NCI-H774 (cell line): ENCODE results near the gene ELFN1.

ENCODE experiments used
- DNase-seq: peaks from one replicate; lab custom pipeline; 2025; lab: John Stamatoyannopoulos, UW

The ELFN1 gene

DNA sequence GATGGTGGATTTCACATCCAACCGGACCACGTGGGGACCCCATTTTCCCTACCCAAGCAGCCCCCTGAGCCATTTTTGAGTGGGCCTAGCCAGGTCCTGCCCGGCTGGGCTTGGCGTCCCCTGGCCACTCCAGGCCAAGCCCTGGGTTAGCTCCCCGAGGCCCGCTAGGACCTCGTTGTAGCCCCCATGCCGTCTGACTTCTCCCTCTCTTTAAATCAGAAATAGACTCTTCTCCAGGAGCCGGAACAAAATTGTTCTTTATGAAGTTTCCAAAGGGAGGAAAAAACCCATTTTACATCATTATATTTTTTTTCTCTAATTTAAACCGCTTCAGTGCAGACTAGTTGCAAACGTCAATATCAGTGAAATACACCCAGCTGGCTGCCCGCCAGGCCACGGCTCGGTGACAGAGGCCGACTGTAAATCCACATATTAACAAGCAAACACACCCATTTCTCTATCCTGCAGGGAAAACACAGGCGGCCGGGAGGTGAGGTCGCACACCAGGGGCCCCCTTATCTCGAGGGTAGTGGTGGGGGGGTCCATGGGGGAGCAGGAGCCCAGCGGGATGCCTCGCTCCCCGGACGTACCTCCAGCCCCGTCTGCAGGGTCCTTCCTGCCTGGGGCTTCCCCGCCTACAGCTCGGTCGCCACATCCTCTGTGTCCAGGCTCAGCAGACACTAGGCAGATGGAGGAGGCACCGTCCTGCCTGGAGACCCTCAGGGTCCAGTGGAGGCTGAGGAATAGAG lies 72.7 kb downstream of the ELFN1 start:
- peak; percentile 3 for DNase-seq

DNA sequence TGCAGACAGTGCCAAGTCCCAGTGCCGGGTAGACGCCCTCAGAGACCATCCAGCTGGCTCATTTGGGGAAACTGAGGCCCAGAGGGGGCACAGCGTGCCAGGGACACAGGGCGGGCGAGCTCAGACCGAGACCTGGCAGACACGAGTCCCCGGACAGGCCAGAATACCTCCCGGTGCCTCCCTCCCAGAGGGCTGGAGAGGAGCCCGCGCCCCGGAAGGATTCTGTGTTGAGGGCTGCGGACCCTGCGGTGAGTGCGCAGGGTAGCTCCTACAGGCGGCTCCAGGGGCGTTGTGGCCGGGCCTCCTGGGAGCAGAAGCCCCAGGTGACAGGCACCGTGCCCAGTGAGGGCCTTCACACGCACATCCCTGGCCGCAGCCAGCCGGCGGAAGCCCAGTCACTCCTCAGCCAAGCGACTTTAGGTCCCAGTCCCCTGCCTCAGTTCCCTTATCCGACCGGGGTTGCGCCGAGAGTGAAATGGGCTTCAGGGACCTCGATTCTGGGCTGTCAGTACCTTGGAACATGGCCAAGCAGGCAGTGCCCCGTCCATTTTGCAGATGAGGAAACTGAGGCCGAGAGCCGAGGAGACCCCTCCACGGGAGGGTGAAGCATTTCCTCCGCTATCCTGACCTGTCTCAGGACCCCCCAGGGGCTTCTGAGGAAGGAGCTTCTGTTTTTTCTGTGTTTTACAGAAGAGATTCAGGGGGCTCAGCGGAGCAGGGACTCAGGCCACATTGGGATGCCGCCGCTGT lies 73.6 kb downstream of the ELFN1 start:
- DNase-seq, result no peak

DNA sequence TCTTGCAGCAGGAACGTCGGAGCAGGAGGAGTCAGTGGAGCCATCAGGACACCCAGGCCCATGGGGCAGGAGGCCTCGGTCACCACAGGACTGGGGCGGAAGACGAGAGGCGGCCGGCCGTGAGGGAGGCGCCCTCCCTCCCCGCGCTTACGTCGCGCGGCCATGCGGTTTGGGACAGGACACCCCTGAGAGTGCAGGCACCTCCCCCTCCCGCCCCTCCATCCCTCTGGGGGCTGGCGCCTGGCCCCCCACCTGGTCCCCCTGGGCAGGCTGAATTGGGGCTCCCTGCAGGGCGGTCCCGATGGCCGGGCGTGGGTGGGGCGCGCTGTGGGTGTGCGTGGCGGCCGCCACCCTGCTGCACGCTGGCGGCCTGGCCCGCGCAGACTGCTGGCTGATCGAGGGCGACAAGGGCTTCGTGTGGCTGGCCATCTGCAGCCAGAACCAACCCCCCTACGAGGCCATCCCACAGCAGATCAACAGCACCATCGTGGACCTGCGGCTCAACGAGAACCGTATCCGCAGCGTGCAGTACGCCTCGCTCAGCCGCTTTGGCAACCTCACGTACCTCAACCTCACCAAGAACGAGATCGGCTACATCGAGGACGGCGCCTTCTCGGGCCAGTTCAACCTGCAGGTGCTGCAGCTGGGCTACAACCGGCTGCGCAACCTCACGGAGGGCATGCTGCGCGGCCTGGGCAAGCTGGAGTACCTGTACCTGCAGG lies 74.4 kb downstream of the ELFN1 start:
- DNase-seq, result no peak

DNA sequence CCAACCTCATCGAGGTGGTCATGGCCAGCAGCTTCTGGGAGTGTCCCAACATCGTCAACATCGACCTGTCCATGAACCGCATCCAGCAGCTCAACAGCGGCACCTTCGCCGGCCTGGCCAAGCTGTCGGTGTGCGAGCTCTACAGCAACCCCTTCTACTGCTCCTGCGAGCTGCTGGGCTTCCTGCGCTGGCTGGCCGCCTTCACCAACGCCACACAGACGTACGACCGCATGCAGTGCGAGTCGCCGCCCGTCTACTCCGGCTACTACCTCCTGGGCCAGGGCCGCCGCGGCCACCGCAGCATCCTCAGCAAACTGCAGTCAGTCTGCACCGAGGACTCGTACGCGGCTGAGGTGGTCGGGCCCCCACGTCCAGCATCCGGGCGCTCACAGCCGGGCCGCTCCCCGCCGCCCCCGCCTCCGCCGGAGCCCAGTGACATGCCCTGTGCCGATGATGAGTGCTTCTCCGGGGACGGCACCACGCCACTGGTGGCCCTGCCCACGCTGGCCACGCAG lies 75.0 kb downstream of the ELFN1 start:
- DNase-seq, result no peak

DNA sequence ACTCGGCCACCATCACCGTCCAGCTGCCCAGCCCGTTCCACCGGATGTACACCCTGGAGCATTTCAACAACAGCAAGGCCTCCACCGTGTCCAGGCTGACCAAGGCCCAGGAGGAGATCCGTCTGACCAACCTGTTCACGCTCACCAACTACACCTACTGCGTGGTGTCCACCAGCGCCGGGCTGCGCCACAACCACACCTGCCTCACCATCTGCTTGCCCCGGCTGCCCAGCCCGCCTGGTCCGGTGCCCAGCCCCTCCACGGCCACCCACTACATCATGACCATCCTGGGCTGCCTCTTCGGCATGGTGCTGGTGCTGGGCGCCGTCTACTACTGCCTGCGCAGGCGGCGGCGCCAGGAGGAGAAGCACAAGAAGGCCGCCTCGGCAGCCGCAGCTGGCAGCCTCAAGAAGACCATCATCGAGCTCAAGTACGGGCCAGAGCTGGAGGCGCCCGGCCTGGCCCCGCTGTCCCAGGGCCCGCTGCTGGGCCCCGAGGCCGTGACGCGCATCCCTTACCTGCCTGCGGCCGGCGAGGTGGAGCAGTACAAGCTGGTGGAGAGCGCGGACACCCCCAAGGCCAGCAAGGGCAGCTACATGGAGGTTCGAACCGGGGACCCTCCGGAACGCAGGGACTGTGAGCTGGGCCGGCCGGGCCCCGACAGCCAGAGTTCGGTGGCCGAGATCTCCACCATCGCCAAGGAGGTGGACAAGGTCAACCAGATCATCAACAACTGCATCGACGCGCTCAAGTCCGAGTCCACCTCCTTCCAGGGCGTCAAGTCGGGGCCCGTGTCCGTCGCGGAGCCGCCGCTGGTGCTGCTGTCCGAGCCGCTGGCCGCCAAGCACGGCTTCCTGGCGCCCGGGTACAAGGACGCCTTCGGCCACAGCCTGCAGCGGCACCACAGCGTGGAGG lies 75.8 kb downstream of the ELFN1 start:
- DNase-seq, result no peak

DNA sequence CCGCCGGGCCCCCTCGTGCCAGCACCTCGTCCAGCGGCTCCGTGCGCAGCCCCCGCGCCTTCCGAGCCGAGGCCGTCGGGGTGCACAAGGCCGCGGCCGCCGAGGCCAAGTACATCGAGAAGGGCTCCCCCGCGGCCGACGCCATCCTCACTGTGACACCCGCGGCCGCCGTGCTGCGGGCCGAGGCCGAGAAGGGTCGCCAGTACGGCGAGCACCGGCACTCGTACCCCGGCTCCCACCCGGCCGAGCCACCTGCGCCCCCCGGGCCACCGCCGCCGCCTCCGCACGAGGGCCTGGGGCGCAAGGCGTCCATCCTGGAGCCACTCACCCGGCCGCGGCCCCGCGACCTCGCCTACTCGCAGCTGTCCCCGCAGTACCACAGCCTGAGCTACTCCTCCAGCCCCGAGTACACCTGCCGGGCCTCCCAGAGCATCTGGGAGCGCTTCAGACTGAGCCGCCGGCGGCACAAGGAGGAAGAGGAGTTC lies 76.5 kb downstream of the ELFN1 start:
- DNase-seq, result no peak

DNA sequence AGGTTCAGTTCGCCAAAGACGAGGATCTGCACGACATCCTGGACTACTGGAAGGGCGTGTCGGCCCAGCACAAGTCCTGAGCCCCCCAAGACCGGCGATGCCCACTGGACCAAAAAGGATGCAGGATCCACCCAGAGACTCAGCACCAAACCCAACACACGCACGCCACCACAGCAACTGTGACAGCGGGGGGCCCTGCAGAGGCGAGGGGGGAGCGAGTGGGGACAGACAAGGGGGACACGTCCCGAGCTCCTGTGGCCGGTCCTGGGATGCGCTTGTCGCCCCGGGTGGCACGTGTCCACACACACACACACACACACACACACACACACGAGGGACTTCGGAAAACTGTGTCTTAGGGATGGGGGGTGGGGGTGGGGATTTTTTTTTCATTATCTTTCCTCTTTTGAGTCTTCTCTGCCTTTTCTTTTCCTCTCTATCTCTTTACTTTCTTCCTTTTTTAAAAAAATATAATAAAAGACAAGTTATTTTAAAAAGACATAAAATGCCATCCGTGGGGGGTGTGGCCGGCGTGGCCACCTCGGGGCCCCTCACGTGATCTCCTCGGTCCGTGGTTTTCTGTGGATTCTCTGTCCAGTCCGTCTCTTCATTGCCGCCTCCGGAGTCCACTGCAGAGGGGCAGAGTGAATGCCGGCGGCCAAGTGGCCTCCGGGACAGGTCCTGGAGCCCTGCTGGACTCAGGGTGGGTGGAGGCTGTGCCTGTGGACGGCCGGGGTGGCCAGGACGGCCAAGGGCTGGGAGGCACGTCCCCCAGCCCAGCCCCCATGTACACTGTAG lies 77.1 kb downstream of the ELFN1 start:
- DNase-seq, result no peak

DNA sequence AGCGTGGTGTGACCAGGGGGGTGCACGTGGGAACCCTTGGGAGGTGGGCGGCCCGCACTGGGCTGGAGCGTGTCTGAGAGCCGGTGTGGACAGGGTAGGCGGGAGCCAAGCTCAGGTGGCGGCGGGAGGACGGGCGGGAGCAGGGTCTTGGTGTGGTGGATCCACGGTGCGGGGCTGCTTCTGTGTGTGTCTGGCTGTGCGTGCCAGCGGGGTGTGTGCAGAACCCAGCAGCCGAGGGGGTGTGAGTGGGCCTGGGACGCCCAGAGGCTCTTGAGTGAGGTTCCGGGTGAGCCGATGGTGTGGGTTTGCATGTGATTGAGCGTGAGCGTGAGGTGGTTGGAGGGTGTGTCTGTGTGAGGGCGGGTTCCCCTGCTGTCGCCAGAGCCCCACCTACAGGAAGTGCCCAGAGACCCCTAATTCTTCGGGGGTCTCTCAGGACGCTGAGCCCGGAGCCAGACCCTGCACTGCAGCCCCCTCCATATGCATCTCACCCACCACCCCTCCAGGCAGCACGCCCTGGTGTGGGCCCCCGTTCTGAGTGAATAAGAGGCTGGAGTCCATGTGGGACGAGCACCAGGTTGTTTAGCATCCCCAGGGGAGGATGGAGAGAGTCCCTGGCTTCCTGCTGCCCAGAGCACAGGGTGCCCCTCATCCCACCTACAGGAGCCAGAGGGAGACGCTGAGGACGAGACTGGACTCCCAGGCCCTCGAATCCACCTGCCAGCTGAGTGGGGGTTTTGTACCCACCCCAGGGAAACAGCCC lies 78.2 kb downstream of the ELFN1 start:
- no peak for DNase-seq

DNA sequence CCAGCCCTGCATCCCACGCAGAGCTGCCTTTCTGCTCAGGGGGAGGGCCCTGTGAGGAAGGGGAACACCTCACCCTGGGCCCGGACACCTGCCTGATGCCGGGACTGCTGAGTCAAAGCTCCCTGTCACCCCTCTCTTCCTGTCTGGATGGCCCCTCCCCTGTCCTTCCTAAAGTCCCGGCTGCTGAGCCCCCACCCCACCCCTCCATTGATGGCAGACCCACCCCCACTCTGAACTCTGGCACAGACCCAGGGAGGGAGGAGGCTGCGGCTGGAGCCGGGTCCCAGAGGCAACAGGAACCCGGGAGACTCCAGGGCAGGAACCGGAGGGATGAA lies 78.7 kb downstream of the ELFN1 start:
- DNase-seq, result no peak

DNA sequence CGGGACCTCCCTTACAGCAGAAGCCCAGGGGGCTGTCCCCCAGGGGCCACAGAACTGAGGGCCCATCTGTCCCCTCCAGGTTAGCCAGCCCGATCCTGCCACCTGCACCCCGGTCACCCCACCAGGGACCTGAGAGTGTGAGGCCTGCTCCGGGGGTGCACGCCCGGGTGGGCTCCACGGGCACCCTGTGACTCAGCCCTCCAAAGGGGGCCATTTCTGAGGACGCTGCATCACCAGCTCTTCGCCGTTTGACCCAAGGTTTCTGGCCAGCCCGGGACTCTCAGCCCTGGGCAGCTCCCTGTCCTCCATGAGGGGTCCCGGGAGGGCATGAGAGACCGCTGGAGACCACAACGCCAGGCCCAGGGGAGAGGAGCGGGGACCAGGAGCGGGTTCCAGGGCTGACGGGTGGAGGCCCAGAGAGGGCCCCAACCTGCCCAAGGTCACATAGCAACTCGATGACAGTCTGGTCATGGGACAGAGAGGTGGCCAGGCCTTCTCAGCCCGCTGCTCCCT lies 79.3 kb downstream of the ELFN1 start:
- DNase-seq, result no peak

DNA sequence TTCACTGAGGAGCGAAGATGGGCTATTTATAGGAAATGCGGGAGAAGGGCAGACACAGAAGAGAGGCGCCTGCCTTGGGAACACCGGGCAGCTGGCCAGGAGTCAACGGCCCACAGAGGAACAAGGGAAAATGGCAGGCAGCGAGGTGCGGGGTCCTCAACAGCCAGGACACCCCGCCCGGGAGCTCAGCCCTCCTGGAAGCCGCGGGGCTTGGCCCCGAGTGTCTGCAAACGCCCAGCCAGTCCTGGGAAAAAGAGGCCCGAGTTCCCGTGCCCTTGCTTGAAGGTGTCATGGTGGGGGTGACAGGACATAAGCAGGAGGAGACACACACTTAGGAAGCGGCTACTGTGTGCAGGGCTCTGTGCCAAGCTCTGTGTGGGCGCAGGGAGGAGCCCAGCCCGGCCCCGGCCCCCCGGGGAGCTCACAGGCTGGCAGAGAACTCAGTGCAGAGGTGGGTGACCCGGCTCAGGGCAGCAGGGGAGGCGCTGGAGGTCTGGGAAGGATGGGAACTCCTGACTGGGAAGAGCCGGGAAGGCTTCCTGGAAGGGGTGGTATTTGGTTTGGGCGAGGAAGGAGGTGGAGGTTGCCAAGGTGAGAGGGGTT lies 79.9 kb downstream of the ELFN1 start:
- no peak for DNase-seq

DNA sequence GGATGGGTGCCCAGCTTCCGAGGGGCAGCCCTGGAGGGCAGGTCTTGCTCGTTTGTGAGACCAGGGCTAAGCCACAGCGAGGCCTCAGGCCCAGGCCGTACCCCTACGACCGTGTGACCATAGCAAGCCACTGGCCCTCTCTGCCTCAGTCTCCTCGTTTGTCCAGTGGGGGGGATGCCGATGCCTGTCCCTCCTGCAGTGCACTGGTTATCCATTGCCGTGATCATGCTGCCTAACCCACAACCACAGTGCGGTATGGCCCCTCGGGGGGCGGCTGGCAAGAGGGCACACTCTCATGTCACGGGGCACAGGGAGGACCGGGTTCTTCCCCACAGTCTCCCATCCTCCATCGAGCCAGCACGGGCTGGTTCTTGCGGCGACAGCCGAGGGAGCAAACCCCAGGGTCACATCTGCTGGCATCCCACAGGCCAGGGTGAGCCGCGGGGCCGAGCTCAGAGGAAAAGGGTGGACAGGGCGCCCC lies 80.5 kb downstream of the ELFN1 start:
- DNase-seq, result no peak

DNA sequence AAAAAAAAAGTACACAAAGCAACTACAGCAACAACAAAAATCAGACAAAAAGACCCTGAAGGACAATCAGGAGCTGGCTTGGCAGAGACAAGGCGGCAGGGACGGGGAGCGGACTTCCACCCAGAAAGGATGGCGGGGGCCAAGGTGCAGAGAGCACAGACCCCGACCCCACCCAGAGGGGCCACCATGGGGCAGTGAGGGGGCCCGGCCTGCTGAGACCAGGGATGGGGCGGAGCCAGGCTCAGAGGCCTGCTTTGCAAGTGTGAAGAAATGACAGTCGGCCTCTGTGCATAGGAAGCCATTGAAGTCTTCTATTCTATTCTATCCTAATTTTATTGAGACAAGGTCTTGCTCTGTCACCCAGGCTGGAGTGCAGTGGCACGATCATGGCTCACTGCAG lies 82.0 kb downstream of the ELFN1 start:
- DNase-seq, result no peak

DNA sequence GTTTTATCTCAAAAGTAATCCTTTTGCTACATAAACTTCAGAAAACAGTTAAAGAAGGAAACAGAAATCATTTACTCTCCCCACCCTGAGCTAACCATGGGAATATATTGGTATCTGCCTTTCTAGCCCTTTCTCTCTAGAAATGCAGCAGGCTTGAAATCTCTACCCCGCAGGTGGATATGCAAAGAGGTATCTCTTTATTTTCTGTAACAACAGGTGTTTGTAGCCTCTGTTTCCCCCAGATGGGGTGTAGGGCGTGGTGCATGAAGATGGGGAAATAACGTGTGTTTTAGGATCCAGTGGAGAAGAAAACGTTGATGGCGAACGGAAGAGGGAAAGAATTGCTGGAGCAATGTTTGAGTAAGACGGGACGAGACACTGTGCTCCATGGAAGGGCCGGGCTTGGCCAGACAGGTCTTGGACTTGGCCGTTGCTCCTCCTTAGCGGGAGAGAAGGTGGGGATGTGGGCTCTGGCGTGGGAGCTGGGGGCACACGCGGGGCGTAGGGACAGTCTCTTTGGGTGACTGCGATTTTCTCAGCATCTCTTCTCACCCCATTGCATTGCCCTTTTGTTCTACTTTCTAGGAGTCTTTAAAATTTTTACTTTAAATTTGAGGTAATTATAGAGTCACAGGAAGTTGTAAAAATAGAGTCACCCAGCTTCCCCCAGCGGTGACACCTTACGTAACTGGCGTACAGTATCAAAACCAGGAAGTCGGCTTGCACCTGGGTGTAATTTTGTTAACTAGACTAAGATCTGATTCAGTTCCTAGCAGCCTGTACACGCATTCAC lies 82.9 kb downstream of the ELFN1 start:
- DNase-seq, result no peak

DNA sequence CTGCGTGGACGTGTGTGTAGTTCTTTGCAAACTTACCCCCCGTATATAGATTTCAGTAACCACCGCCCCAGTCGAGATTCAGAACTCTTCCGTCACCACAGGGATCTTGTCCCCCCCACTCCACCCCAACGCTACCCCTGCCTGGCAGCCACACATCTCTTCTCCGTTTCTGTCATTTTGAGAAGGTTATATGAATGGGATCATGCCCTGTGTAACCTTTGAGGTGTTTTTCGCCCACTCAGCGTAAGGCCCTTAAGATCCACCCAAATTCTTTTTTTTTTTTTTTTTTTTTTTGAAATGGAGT lies 83.4 kb downstream of the ELFN1 start:
- no peak for DNase-seq

DNA sequence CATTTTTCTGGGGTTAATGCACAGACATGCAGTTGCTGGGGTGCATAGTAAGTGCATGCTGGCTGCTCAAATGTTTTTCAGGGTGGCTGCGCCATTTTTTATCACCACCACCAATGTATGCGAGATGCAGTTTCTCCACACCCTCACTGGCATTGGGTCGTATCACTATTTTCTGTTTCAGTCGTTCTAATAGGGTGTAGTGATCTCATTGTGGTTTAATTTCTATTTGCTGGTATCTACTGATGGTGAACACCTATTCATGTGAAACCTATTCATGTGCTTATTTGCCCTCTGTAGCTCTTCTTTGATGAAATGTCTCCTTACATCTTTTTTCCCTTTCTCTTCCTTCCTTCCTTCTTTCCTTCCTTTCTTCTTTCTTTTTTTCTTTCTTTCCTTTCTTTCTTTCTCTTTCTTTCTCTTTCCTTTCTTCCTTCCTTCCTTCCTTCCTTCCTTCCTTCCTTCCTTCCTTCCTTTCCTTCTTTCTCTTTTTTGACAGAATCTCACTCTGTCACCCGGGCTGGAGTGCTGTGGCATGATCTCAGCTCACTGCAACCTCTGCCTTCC lies 84.3 kb downstream of the ELFN1 start:
- no peak for DNase-seq

DNA sequence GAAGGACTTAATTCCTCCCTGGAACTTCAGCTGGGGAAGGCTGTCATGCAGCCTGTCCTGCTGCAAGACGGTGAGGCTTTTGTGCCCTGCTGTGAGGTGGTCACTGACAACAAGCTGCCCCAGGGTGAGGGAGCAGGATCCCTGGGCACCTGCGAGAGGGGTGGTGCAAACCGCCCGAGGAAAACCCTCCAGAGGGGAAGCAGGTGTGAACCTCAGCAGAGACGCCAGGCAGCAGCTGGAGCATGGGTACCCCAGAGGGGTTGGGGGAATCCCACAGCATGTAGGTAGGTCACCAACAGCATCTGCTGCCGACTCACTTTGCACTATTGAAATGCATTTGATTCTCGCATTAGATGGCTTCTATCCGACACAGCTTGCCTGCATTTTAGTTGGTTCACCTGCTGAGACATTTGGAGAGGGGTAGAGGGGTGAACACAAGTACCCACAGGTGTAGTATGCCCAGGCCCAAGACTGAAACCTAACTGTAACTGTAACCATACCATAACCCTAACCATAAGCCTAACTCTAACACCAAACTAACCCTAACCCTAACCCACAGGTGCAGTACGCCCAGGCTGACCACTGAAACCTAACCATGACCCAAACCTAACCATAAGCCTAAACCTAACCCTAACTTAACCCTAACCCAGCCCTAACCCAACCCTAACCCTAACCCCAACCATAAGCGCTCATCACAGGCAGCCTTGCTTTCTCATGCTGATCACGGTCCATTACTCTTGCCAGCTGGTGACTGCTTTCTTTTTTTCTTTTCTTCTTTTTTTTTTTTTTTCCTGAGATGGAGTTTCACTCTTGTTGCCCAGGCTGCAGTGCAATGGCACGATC lies 85.9 kb downstream of the ELFN1 start:
- no peak for DNase-seq
